HG03469 (cell line): Measurements from ENCODE around the gene ZNF668.
"Not testable (repeated sequence)": the region's sequence is repeated elsewhere in the genome, so short reads cannot be mapped to it uniquely, and the experiment has no call there.

Source experiments
- ATAC-seq: cut with Tn5 transposase; IDR thresholded peaks from one replicate; pipeline ENCODE4 v1.9.1; 2021; ENCODE audit warnings: mild to moderate bottlenecking, moderate library complexity, moderate number of reproducible peaks; ENCODE audit not compliant: unreplicated experiment

The ZNF668 gene

DNA sequence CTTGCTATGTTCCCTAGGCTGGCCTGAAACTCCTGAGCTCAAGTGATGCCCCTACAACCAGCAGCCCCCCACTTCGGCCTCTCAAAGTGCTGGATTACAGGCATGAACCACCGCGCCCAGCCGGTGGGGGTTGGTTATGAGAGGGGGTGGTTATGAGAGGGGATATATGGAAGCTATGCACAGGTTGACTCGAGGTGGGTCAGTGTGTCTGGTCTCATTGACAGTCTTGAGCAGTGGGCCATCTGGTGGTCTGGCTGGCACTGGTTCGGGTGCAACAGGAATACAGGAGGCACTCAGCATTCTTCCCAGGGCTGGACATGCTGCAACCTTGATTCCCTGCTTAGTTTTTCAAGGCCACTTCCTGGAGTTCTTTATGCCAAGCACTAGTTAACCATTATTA, 58.0 kb downstream of the ZNF668 start:
- no peak for ATAC-seq

- ATAC-seq: not testable (repeated sequence)
These were observed 60.7 kb downstream of the ZNF668 start for GRCh38 chr16:31013292-31013691.

DNA sequence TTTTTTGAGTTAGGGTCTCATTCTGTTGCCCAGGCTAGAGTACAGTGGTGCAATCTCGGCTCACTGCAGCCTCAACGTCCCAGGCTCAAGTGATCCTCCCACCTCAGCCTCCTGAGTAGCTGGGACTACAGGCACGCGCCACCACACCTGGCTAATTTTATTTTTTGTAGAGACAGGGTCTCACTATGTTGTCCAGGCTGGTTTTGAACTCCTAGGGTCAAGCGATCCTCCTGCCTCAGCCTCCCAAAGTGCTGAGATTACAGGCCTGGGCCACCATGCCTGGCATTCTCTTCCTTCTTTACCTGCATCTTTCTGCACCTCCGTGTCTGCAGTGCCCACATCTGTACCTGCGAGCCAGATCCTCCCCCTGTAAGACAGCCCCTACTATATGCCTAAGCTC, 62.2 kb downstream of the ZNF668 start:
- ATAC-seq: not testable (repeated sequence)
